NCI-H1436 treated with DMSO at 0.1 percent for 48 hours (cell line): ENCODE measurements around the gene SORCS2.

Experiments used
- DNase-seq: peaks from one replicate; lab custom pipeline; 2025; lab: John Stamatoyannopoulos, UW

The SORCS2 gene

GRCh38 chr4:7356667-7357310, 164.5 kb downstream of the SORCS2 start:
- DNase-seq: no peak

- DNase-seq: no peak
Measured at GRCh38 chr4:7357323-7357722, 165.0 kb downstream of the SORCS2 start.

GRCh38 chr4:7358100-7358735, 165.9 kb downstream of the SORCS2 start:
- no peak for DNase-seq

- no peak for DNase-seq
Measured at GRCh38 chr4:7359400-7360062, 167.2 kb downstream of the SORCS2 start.

GRCh38 chr4:7360806-7361205, 168.5 kb downstream of the SORCS2 start:
- no peak for DNase-seq

- no peak for DNase-seq
Measured at GRCh38 chr4:7361280-7361895, 169.1 kb downstream of the SORCS2 start.

- no peak for DNase-seq
Measured at GRCh38 chr4:7362341-7362740, 170.0 kb downstream of the SORCS2 start.

- DNase-seq: no peak
Measured at GRCh38 chr4:7362862-7363430, 170.6 kb downstream of the SORCS2 start.

- DNase-seq: no peak
Measured at GRCh38 chr4:7364979-7365378, 172.6 kb downstream of the SORCS2 start.

- no peak for DNase-seq
Measured at GRCh38 chr4:7365462-7366179, 173.3 kb downstream of the SORCS2 start.

GRCh38 chr4:7366180-7366945, 174.0 kb downstream of the SORCS2 start:
- DNase-seq: no peak

GRCh38 chr4:7366954-7367353, 174.6 kb downstream of the SORCS2 start:
- DNase-seq: no peak

- DNase-seq: no peak
Measured at GRCh38 chr4:7367406-7367805, 175.1 kb downstream of the SORCS2 start.

GRCh38 chr4:7367864-7368277, 175.5 kb downstream of the SORCS2 start:
- DNase-seq: no peak

GRCh38 chr4:7368296-7368695, 176.0 kb downstream of the SORCS2 start:
- DNase-seq: no peak

GRCh38 chr4:7369511-7369910, 177.2 kb downstream of the SORCS2 start:
- DNase-seq: no peak

- no peak for DNase-seq
Measured at GRCh38 chr4:7370038-7370437, 177.7 kb downstream of the SORCS2 start.

GRCh38 chr4:7371210-7371941, 179.0 kb downstream of the SORCS2 start:
- no peak for DNase-seq

GRCh38 chr4:7372673-7373072, 180.3 kb downstream of the SORCS2 start:
- DNase-seq: no peak

GRCh38 chr4:7374571-7374970, 182.2 kb downstream of the SORCS2 start:
- no peak for DNase-seq
